HG03432 (cell line): ENCODE results near the gene ZSCAN5B.
"Not testable (repeated sequence)": the region's sequence is repeated elsewhere in the genome, so short reads cannot be mapped to it uniquely, and the experiment has no call there.

Experiments used
- ATAC-seq: cut with Tn5 transposase; IDR thresholded peaks from one replicate; pipeline ENCODE4 v1.9.1; 2021; ENCODE audit warnings: mild to moderate bottlenecking, moderate library complexity; ENCODE audit not compliant: unreplicated experiment

ZSCAN5B gene

DNA sequence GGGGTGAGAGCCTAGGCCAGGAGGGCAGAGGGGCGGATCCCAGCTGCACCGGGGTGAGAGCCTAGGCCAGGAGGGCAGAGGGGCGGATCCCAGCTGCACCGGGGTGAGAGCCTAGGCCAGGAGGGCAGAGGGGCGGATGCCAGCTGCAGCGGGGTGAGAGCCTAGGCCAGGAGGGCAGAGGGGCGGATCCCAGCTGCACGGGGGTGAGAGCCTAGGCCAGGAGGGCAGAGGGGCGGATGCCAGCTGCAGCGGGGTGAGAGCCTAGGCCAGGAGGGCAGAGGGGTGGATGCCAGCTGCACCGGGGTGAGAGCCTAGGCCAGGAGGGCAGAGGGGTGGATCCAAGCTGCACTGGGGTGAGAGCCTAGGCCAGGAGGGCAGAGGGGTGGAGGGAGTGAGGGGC lies 21.3 kb downstream of the ZSCAN5B start:
- not testable (repeated sequence) for ATAC-seq

GRCh38 chr19:56175861-56176307 lies 21.7 kb downstream of the ZSCAN5B start, which contains the start of gene GALP:
TSS of gene GALP (plus strand) at chr19:56176008. CDS start at chr19:56177109, 1,101 bp downstream.
- not testable (repeated sequence) for ATAC-seq

- ATAC-seq: no peak
Observed at GRCh38 chr19:56174550-56174949, 23.0 kb downstream of the ZSCAN5B start.

GRCh38 chr19:56174086-56174485 lies 23.5 kb downstream of the ZSCAN5B start:
- ATAC-seq: no peak

- no peak for ATAC-seq
Observed at GRCh38 chr19:56170261-56170660, 27.3 kb downstream of the ZSCAN5B start.

GRCh38 chr19:56167064-56167578 lies 30.5 kb downstream of the ZSCAN5B start:
- no peak for ATAC-seq

DNA sequence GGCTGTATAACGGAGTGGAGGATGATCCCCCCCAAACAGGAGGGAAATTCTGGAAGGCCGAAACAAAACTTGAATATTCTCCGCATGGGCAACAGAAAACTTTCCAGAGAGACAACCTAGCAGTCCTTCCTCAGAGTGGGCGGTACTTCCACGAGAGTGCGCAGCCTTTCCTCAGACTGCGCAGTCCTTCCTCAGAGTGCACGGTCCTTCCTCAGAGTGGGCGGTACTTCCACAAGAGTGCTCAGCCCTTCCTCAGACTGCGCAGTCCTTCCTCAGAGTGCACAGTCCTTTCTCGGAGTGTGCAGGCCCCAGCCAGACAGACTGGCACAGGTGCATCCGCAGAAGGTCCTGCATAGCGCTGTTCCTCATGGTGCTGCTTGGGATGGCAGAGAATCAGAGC lies 34.5 kb downstream of the ZSCAN5B start:
- ATAC-seq: no peak

DNA sequence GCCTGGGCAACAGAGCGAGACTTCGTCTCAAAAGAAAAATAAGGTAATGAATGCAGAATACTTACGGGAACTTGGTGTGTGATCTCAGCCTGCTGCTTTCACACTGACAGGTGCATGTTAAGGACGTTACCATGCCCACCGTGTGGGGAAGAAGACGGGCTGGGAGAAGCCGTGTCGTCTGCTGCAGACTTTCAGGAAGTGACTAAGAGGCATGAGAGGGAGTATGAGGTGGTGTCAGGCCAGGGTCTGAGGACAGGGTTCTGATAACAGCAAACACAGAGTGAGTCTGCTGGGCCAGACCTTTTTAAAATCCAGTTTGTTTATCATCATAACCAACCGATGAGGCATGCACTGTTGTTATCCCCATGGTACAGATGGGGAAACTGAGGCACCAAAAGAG lies 35.3 kb downstream of the ZSCAN5B start:
- ATAC-seq: no peak

- ATAC-seq: no peak
Observed at GRCh38 chr19:56161534-56161933, 36.0 kb downstream of the ZSCAN5B start.

- no peak for ATAC-seq
Observed at GRCh38 chr19:56159622-56160271, 37.8 kb downstream of the ZSCAN5B start.

DNA sequence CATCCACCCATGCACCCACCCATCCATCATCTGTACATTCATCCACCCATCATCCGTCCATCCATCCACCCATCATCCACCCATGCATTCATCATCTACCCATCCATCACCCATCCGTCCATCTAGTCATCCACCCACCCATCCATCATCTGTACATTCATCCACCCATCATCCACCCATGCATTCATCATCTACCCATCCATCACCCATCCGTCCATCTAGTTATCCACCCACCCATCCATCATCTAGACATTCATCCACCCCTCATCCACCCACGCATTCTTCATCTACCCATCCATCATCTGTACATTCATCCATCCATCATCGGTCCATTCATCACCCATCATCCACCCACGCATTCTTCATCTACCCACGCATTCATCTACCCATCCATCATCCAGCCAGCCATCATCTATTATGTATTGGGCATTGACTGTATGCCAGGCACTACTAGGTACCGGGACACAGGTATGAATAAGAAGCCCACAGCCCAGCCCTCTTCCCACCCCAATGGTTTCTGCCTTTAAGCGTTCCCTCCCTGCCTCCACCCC lies 38.5 kb downstream of the ZSCAN5B start:
- no peak for ATAC-seq

- ATAC-seq: no peak
Observed at GRCh38 chr19:56158170-56158757, 39.3 kb downstream of the ZSCAN5B start.

- ATAC-seq: no peak
Observed at GRCh38 chr19:56156768-56157167, 40.8 kb downstream of the ZSCAN5B start.

DNA sequence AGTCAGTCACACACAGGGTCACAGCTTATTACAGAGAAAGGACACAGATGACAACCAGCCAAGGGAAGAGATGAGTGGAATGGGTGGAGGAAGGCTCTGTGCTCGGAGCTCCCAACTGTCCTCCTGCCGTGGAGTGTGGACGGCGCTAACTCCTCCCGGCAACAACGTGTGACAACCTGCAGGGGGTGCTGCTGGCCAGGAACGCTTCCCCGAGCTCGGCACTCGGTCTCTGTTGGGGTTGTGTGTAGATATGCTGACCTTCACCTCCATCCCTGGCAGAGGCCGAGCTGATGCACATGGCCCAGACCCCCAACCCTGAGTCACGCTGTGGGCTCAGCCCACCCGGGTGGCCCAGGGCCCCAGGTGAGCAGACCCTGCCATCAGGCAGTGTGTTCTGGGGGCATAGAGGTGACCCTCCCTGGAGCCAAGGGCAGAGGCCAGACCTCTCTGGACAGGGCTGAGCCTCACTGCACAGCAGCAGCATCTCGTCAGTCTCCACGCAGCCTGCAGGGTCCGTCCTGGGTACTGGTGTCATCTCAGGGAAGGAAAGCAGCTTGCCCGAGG lies 42.4 kb downstream of the ZSCAN5B start:
- ATAC-seq: no peak

DNA sequence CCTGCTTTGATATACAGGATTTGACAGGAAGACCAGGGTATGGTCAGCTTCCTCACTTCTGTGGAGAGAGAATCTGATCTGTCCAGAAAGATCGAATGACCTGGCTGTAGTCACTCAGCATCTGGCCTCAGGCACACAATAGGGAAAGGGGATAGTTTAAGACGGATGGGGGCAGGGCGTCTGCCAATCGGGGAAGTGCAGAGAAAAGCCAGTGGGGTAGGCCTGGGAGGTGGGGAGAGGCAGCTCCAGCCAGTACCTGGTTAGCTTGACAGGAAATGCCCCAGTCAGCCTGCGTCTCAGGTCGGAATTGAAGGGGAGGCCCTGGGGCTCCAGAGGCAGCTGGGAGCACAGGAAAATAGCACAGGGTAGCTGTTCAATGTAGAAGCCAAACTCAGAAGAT lies 44.1 kb downstream of the ZSCAN5B start:
- no peak for ATAC-seq

DNA sequence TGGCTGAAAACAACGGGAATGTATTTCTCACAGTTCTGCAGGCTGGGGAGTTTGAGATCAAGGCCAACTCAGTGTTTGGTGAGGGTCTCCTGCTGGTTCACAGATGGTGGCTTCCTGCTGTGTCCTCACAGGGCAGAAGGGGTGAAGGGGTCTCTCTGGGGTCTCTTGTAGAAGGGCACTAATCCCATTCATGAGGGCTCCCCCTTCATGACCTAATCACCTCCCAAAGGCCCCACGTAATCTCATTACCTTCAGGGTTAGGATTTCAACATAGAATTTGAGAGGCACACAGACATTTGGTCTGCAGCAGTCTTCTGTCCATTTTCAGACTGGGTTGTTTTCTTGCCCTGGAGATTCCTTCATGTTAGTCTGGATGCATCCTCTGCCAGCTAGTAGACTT lies 44.9 kb downstream of the ZSCAN5B start:
- no peak for ATAC-seq

DNA sequence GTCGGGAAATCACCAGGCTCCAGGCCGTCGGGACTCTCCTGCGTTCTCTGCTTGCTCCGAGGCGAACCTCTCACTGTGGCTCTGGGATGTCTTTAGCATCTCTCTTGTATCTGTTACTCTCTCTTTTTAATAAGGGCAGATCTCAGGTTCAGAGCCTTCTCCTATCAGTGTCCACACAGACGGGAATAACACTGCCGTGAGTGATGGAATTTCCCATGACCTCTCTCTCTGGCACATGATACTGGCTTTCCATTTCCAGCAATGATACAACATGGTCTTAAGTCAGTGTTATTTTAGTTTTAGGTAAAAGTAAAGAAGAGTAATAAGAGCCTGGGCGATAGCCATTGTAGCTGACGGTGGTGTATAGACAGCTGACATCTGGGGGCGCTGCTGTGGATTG lies 47.2 kb downstream of the ZSCAN5B start:
- no peak for ATAC-seq

DNA sequence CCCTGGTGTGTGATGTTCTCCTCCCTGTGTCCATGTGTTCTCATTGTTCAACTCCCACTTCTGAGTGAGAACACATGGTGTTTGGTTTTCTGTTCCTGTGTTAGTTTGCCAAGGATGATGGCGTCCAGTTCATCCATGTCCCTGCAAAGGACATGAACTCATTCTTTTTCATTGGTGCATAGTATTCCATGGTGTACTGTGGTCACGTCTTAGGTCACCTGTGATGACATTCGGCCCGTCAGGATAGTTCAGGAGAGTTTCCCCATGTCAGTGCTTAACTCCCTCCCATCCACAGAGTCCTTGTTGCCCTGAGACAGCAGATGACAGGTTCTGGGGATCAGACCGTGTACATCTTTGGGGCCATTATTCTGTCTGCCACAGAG lies 47.9 kb downstream of the ZSCAN5B start:
- no peak for ATAC-seq

GRCh38 chr19:56148955-56149655 lies 48.5 kb downstream of the ZSCAN5B start:
- not testable (repeated sequence) for ATAC-seq

DNA sequence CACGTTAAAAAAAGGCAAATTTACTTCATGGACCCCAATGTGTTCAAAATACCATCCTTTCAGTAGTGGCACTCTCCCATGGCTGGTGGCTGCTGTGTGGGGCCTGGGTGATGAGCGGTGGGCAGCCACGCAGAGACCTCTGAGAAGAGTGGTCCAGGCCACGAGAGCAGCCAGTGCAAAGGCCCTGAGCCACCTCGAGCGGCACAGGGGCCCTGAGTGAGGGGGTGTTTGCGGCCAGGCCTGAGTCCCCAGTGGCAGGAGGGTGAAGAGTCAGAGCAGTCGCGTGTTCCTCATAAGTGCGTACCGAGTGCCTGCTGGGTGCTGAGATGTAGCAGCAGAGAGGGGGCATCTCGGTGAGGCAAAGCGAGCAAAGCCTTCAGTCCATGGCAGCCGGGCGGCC lies 49.5 kb downstream of the ZSCAN5B start:
- ATAC-seq: no peak

DNA sequence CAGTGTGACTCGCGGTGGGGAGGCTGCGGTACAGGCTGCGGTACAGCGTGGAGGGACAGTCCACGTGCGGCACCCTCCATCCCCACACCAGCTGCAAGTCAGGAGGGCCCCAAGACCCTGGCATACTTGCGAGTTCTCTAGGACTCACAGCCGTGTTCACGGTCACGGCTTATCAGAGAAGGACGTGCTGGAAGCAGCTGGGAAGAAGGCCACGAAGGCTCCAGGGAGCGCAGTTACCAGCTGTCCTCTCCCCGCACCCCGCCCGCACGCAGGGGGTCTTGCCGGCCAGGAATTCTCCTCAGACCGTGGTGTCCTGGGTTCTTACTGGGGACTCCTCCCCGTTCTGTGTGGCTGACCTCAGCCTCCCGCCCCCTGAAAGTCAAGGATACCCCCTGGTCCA lies 50.3 kb downstream of the ZSCAN5B start:
- ATAC-seq: no peak
